ENCODE results near the gene PLG. TPM values are rescaled to one million over a fixed set of nuclear protein-coding genes. Genes with fewer than 3 reads are reported as not detected.
"Not testable (repeated sequence)": the region's sequence is repeated elsewhere in the genome, so short reads cannot be mapped to it uniquely, and the experiment has no call there.

The PLG gene
- total RNA-seq, 1 donor from 2014 or later, result not detected

GRCh38 chr6:160799801-160800506 is 97.9 kb downstream of the PLG start:
- no peak overlapping the region for H3K27ac ChIP-seq (replicated peaks)
- intact Hi-C loops (cut with micrococcal nuclease), result no loop called here
- H3K9me3 ChIP-seq (replicated peaks), result peaks cover 22% of the 10 kb centered on the region
- no peak for DNase-seq
- TF ChIP-seq CTCF (IDR thresholded peaks at IDR 0.05; ENCODE audit: borderline replicate concordance), result no peak
- H3K4me1 ChIP-seq, result no peaks in the 10 kb centered on the region
- H3K27me3 ChIP-seq (ENCODE audit: low read depth), result no peaks in the 10 kb centered on the region
- no peaks in the 10 kb centered on the region for H3K36me3 ChIP-seq
- no peak overlapping the region for H3K4me3 ChIP-seq

GRCh38 chr6:160801418-160801817 is 99.4 kb downstream of the PLG start:
- no peak for DNase-seq
- Histone ChIP-seq H3K36me3 (no peaks in the 10 kb centered on the region), H3K27me3 (ENCODE audit: low read depth) (no peaks in the 10 kb centered on the region), H3K4me3 (no peak overlapping the region), H3K9me3 (replicated peaks) (peaks cover 22% of the 10 kb centered on the region), H3K4me1 (no peaks in the 10 kb centered on the region), H3K27ac (replicated peaks) (no peak overlapping the region)
- intact Hi-C loops (cut with micrococcal nuclease), result no loop called here
- no peak for TF ChIP-seq CTCF (IDR thresholded peaks at IDR 0.05; ENCODE audit: borderline replicate concordance)

GRCh38 chr6:160802049-160802448 is 100.0 kb downstream of the PLG start:
- peaks cover 22% of the 10 kb centered on the region for H3K9me3 ChIP-seq (replicated peaks)
- H3K27ac ChIP-seq (replicated peaks); H3K4me3 ChIP-seq; intact Hi-C loops (cut with micrococcal nuclease); H3K36me3 ChIP-seq; H3K4me1 ChIP-seq; DNase-seq; H3K27me3 ChIP-seq (ENCODE audit: low read depth): not testable (repeated sequence)

Other genes with a start within 250 kb of the PLG start
- not detected for gene LPA, start 38.0 kb upstream of the PLG start, total RNA-seq